RWPE2 (cell line): ENCODE data around the gene ZDHHC13.

Experiments
- ATAC-seq: fragments of 200-7000 bp; cut with Tn5 transposase; 3 replicates; pipeline ENCODE4 v1.9.1; 2021; ENCODE audit warnings: low read depth
- DNase-seq: peaks from one replicate; pipeline ENCODE4 v3.0.0-alpha.2; 2020; ENCODE audit warnings: low spot score
- H3K27ac ChIP-seq: fragments of 450-650 bp; 2 replicates; pipeline ENCODE4 v1.5.1; 2017; ENCODE audit warnings: mild to moderate bottlenecking; ENCODE audit not compliant: poor library complexity, severe bottlenecking
- H3K27me3 ChIP-seq: fragments of 250-450 bp; sonication (Bioruptor Pico); 2 replicates; pipeline ENCODE4 v1.5.1; 2021; ENCODE audit warnings: mild to moderate bottlenecking, moderate library complexity; ENCODE audit not compliant: insufficient read depth, poor library complexity, severe bottlenecking
- H3K36me3 ChIP-seq: fragments of 250-450 bp; sonication (Bioruptor Pico); 2 replicates; pipeline ENCODE4 v1.5.1; 2020; ENCODE audit warnings: low read depth, mild to moderate bottlenecking, moderate library complexity
- H3K4me1 ChIP-seq: fragments of 250-450 bp; sonication (Bioruptor Pico); 2 replicates; pipeline ENCODE4 v1.5.1; 2021; ENCODE audit warnings: mild to moderate bottlenecking, moderate library complexity; ENCODE audit not compliant: insufficient read depth, poor library complexity, severe bottlenecking
- H3K4me3 ChIP-seq: fragments of 250-450 bp; sonication (Bioruptor Pico); 2 replicates; pipeline ENCODE4 v1.5.1; 2021; ENCODE audit warnings: mild to moderate bottlenecking, moderate library complexity; ENCODE audit not compliant: severe bottlenecking
- H3K9me3 ChIP-seq: fragments of 250-450 bp; sonication (Bioruptor Pico); 2 replicates; pipeline ENCODE4 v1.5.1; 2021; ENCODE audit warnings: mild to moderate bottlenecking, moderate library complexity; ENCODE audit not compliant: severe bottlenecking
- CTCF ChIP-seq: fragments of 450-650 bp; IDR thresholded peaks from one replicate; pipeline ENCODE4 v1.5.1; 2017; ENCODE audit warnings: mild to moderate bottlenecking, moderate library complexity; ENCODE audit not compliant: poor library complexity, severe bottlenecking

ZDHHC13 gene

GRCh38 chr11:19075636-19076035, 41.3 kb upstream of the ZDHHC13 start:
- H3K36me3 ChIP-seq: no peaks in the 10 kb centered on the region
- peaks cover 17% of the 10 kb centered on the region for H3K4me1 ChIP-seq
- H3K27ac ChIP-seq: no peak overlapping the region
- no peak for TF ChIP-seq CTCF
- no peaks in the 10 kb centered on the region for H3K9me3 ChIP-seq
- no peak overlapping the region for H3K4me3 ChIP-seq
- DNase-seq (no peak), ATAC-seq (no peak)
- H3K27me3 ChIP-seq: no peaks in the 10 kb centered on the region

GRCh38 chr11:19076744-19077589, 40.0 kb upstream of the ZDHHC13 start:
- Histone ChIP-seq H3K36me3 (no peaks in the 10 kb centered on the region), H3K4me1 (peaks cover 20% of the 10 kb centered on the region), H3K27ac (peak overlapping the region; percentile 5), H3K27me3 (no peaks in the 10 kb centered on the region), H3K9me3 (no peaks in the 10 kb centered on the region), H3K4me3 (no peak overlapping the region)
- DNase-seq (no peak), ATAC-seq (no peak)
- peak; percentile 96 for TF ChIP-seq CTCF

DNA sequence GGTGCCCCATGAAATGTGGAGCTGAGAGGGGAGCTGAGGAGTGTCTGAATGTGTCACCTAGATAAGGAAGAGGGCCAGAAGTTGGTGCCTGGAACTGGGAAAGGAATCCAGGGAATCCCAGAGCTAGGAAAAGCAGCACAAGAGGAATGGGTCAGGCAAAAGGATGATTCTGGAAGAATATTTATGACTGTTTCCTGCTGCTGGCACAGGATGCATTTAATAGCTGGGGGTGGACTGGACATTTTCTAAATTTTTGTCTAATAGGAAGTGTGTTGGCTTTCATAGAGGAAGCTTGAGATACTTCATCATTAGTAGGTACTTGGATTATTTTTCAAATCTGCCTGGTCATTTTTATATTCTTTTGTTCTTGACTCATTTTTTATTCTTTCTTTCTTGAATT, 39.0 kb upstream of the ZDHHC13 start:
- Histone ChIP-seq H3K9me3 (no peaks in the 10 kb centered on the region), H3K27me3 (no peaks in the 10 kb centered on the region), H3K36me3 (no peaks in the 10 kb centered on the region), H3K27ac (peak overlapping the region; percentile 5), H3K4me3 (no peak overlapping the region), H3K4me1 (peaks cover 20% of the 10 kb centered on the region)
- TF ChIP-seq CTCF: no peak
- DNase-seq (no peak), ATAC-seq (no peak)

GRCh38 chr11:19079643-19080440, 37.1 kb upstream of the ZDHHC13 start:
- Histone ChIP-seq H3K36me3 (no peaks in the 10 kb centered on the region), H3K27me3 (no peaks in the 10 kb centered on the region), H3K4me3 (no peak overlapping the region), H3K27ac (peak overlapping the region; percentile 82), H3K9me3 (no peaks in the 10 kb centered on the region), H3K4me1 (peaks cover 20% of the 10 kb centered on the region)
- DNase-seq (peak; percentile 91), ATAC-seq (peak; percentile 92)
- TF ChIP-seq CTCF: no peak

GRCh38 chr11:19080579-19080993, 36.4 kb upstream of the ZDHHC13 start:
- H3K27ac ChIP-seq: peak overlapping the region; percentile 82
- TF ChIP-seq CTCF: no peak
- no peak overlapping the region for H3K4me3 ChIP-seq
- no peaks in the 10 kb centered on the region for H3K9me3 ChIP-seq
- ATAC-seq (no peak; the same call in 1 of the 3 replicates), DNase-seq (no peak)
- no peaks in the 10 kb centered on the region for H3K36me3 ChIP-seq
- H3K27me3 ChIP-seq: no peaks in the 10 kb centered on the region
- H3K4me1 ChIP-seq: peaks cover 20% of the 10 kb centered on the region
